IPS DF 4.7 (cell line): ENCODE results near the gene CYP2W1.

Source experiments
- DNase-seq: peaks from one replicate; pipeline ENCODE4 v3.0.0-alpha.2; 2013; ENCODE audit warnings: low spot score; ENCODE audit errors: extremely low read depth

The CYP2W1 gene

GRCh38 chr7:966291-967069 lies 16.5 kb upstream of the CYP2W1 start:
- no peak for DNase-seq

- no peak for DNase-seq
Measured at GRCh38 chr7:967361-968082, 15.5 kb upstream of the CYP2W1 start.

- DNase-seq = no peak
Measured at GRCh38 chr7:968205-969105, 14.5 kb upstream of the CYP2W1 start.

- no peak for DNase-seq
Measured at GRCh38 chr7:969403-969802, 13.6 kb upstream of the CYP2W1 start.

- no peak for DNase-seq
Measured at GRCh38 chr7:970744-971143, 12.2 kb upstream of the CYP2W1 start.

GRCh38 chr7:972110-972509 lies 10.9 kb upstream of the CYP2W1 start:
- no peak for DNase-seq

- no peak for DNase-seq
Measured at GRCh38 chr7:972676-973309, 10.2 kb upstream of the CYP2W1 start.

- DNase-seq = no peak
Measured at GRCh38 chr7:973312-973711, 9.7 kb upstream of the CYP2W1 start.

GRCh38 chr7:974172-974571 lies 8.8 kb upstream of the CYP2W1 start:
- DNase-seq = no peak

GRCh38 chr7:974820-975681 lies 7.9 kb upstream of the CYP2W1 start, which contains the start of gene COX19:
TSS of gene COX19 (minus strand) at chr7:975549. CDS start at chr7:975509, 40 bp downstream.
- no peak for DNase-seq

GRCh38 chr7:975702-976473 lies 7.1 kb upstream of the CYP2W1 start:
- no peak for DNase-seq

- no peak for DNase-seq
Measured at GRCh38 chr7:976901-977325, 6.1 kb upstream of the CYP2W1 start.

GRCh38 chr7:977326-978048 lies 5.5 kb upstream of the CYP2W1 start:
- no peak for DNase-seq

- no peak for DNase-seq
Measured at GRCh38 chr7:978049-978346, 5.0 kb upstream of the CYP2W1 start.

- no peak for DNase-seq
Measured at GRCh38 chr7:978416-979091, 4.4 kb upstream of the CYP2W1 start.

GRCh38 chr7:979151-979550 lies 3.8 kb upstream of the CYP2W1 start:
- no peak for DNase-seq

GRCh38 chr7:979886-980571 lies 3.0 kb upstream of the CYP2W1 start:
- no peak for DNase-seq
